ENCODE results near the gene POMT2.
"Not testable (repeated sequence)": the region's sequence is repeated elsewhere in the genome, so short reads cannot be mapped to it uniquely, and the experiment has no call there.

Gene POMT2, protein sequence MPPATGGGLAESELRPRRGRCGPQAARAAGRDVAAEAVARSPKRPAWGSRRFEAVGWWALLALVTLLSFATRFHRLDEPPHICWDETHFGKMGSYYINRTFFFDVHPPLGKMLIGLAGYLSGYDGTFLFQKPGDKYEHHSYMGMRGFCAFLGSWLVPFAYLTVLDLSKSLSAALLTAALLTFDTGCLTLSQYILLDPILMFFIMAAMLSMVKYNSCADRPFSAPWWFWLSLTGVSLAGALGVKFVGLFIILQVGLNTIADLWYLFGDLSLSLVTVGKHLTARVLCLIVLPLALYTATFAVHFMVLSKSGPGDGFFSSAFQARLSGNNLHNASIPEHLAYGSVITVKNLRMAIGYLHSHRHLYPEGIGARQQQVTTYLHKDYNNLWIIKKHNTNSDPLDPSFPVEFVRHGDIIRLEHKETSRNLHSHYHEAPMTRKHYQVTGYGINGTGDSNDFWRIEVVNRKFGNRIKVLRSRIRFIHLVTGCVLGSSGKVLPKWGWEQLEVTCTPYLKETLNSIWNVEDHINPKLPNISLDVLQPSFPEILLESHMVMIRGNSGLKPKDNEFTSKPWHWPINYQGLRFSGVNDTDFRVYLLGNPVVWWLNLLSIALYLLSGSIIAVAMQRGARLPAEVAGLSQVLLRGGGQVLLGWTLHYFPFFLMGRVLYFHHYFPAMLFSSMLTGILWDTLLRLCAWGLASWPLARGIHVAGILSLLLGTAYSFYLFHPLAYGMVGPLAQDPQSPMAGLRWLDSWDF

DNA sequence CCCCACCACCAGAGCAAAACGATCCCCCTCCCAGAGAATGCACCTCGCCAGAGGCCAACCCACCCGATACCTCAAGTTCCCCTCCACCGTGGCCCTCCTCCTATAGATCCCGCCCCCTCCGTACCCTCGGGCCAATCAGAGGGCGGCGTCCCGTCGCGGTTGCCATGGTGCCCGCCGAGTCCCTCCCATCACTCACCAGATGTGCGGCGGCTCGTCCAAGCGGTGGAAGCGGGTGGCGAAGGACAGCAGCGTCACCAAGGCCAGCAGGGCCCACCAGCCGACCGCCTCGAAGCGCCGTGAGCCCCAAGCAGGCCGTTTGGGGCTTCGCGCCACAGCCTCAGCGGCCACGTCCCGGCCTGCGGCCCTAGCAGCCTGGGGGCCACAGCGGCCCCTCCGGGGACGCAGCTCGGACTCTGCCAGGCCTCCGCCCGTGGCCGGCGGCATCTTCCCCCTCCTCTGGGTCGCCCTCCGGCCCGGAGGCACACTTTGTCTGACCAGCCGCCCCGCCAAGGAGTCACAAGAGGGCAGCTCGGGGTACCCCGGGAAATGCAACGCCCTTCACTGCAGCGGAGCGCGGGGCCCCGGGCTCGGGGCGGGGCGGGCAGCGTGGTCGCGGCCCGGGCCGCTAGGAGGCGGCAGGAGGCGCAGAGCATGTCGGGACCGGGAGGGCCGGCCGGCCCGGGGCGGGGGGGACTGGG, at the start of gene POMT2:
Gene POMT2, minus strand, starts transcription at position 646 of the 698 bp plus-strand sequence. Its CDS starts 202 bp downstream, at position 444.
- DNase-seq = peak; percentile 95

DNA sequence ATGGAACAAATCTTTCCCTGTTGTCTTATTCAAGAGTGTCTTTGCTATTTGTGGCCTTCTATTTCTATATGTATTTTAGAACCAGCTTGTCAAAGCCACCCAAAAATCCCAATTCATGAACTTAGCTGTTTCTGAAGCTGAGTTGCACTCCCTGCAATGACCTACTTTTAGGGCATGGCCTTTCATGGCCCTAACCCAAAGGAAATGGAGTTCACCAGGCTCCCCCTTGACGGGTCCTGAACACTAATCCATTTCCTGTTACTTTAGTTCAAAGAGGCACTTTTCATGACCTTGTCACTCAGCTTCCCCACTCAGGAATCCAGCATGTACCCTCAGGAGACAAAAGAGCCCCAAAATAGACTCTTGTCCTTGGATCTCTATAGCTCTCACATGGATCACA, 48.6 kb upstream of the POMT2 start:
- DNase-seq = no peak

DNA sequence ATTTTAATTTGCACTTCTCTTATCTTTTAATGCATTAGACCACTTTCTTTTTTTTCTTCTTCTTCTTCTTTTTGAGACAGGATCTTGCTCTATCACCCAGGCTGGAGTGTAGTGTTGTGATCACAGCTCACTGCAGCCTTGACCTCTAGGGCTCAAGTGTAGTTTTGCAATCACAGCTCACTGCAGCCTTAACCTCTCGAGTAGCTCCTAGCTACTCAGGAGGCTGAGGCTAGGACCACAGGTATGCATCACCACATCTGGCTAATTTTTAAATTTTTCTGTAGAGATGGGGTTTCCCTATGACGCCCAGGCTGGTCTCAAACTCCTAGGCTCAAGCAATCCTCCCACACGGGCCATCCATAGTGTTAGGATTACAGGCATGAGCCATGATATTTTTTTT, 43.5 kb upstream of the POMT2 start:
- DNase-seq = no peak

DNA sequence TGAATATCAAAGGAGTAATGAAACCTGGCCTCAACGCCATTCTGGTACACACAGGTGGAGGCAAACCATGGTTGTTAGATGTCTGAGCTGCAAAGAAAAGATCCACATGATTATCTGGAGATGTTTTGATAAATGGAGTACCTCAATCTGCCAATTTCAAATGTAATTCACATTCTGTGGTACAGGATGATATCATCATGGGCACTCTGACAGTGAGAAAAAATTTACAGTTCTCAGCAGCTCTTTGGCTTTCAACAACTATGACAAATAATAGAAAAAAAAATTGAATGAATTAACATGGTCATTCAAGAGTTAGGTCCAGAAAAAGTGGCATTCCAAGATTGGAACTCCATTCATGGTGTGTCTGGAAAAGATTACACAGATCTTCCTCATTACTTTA, 38.9 kb upstream of the POMT2 start:
- DNase-seq = no peak

DNA sequence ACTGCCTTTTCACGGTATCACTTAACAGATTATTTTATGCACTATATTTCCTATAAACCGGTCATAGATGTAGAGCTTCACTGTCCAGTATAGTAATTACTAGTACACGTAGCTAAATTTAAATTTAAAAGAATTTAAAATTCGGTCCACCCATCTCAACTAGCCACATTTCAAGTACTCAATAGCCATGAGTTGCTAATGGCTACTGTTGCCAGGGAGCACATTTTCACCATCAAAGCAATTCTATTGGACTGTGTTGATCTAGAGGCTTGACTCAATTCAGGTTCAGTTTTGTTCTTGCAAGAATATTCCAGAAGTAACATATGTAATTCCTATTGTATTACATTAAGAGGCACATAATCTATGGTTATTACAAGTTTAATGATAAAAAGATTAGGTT, 36.2 kb upstream of the POMT2 start:
- DNase-seq = no peak

DNA sequence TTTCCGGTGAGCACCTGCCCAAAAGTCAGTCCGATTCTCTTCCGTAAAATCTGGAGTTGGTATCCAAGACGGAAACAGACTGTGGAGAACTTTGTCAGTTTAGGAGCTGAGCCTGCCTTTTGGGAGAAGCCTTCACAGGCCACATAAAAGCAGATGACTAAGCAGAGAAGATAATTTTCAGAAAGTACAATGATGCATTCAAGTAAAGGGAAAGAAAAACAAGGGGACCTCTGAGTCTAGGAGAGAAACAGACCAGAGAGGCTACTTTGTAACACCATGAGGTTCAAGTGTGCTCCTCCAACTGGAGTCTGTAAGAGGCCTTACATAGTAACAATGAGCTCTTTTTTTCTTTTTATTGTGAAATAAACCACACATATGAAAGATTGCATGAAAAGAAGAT, 35.1 kb upstream of the POMT2 start:
- DNase-seq = no peak

DNA sequence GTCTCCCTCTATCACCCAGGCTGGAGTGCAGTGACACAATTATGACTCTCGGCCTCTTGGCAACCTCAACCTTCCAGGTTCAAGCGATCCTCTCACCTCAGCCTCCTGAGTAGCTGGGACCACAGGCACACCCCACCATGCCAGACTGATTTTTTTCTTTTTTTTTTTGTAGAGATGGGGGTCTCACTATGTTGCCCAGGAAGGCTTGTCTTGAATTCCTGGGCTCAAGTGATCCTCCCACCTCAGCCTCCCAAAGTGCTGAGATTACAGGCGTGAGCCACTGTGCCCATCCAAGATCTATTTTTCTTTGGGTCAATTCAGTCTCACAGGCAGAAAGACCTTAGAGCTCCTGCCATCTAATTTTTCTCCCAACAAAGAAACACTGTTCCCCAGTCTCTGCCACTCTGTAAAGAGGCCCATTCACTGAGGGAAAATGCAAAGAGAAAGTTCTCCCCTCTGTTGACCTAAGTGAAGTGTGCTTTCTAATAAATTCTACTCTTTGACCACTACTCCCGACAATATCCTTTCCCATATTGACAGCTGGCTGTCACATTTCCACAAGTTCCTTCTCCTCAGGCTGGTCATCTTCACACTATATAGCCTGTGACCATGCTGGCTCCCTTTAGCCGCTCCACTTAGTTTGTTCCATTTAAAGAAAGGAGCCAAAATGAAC, 32.9 kb upstream of the POMT2 start:
- no peak for DNase-seq

DNA sequence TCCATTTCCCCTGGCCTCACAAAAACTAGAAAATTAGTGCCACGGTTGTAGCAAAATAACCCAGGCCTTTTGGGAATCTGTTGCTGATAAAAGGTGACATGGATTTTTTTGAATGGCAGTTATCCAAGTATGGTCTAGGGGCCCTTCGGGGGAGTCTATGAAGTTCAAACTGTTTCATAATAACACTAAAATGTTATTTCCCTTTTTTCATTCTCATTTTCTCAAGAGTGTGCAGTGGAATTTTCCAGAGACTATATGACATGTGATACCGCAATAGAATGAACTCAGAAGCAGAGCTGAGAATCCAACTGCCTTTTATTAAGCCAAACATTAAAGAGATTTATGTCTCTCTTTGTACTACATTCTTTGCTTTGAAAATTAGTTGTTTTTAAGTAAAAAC, 27.1 kb upstream of the POMT2 start:
- DNase-seq = no peak

DNA sequence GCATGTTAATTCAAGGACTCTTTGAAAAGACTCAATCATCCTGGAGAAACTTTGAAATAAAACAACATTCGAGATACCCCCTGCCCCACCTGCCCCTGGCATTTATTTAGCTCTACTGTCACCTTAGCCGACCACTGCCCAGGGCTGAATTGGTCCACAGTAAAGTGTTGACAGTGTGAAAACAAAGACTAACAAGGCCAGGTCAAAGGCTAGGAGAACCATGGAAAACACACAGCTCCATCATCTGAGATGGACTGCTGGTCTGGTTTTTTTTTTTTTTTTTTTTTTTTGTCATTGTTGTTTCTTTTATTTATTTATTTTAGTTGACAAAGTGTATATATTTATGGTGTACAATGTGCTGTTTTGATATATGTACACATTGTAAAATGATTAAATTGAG, 25.8 kb upstream of the POMT2 start:
- no peak for DNase-seq

DNA sequence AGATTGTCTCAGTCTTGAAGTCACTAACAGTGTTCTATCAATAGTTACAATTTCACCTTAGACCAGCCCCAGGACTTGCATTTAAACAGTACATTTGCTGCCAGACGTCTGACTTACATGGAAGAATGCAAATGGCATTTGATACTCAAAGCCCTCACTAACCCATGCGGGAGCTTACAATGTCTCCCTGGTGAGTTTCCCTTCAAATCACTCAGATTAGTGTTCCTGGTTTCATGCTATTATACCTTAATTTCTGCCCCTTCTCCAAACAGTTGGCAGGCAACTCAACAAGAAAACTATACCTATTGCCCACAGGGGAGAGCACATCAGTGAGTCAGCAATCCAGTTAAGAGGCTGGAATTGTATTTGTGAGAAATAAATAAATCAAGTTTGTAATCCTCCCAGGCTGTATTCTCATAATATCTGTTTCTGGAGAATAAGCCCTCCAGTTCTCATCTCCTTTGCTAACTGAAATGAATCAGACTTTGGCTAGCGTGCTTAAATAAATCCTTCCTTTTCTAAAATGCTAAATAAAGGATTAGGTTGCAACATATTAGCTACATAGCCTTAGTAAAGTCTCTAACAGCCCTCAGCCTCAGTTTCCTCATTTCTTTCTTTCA, 23.8 kb upstream of the POMT2 start:
- no peak for DNase-seq

DNA sequence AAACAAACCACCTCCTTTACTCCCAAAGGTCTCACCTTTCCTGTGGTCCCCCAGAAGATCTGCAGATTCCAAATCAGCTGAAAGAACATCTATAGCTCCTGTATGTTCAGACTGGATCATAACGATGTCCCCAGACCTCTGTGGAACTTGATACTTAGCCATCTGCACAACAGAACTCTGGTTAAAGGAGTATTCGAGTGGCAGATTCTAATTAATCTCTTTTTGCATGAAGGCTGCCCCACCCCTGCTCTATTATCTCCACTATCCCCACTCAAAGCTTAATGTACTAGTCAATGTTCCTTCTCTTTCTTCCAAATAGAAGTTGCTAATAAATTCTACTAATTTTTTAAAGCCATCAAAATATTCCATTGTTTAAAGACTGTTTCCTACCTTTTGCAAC, 23.0 kb upstream of the POMT2 start:
- DNase-seq = no peak

DNA sequence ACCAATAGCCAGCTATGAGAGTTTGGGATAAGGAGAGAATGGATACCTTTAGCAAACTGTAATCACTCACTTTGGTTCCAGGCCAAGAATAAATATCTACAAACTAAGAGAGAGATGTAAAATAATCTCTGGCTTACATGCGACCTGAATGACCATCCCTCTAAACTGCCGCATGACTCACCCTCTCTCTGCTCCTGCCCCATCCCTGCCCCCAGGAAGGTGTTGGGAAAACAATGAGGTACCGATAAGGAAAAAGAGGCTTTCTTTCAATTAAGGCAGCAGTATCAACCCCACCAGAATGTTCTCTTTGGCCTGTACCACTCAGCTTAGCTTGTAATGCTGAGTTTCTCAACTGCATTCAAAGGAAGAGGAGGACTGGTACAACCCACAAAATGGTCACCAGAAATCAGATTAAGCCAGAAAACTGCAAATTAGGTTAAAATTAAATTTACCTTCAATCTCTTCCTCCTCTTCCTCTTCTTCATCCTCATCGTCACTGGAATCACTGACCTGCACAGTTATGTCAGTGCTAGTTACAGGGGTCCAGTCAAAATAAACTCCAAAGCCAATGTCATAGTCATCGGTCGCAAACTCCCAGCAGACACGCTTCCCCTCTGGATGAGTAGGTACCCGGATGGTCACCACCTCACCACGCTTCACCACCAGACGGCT, 22.2 kb upstream of the POMT2 start:
- no peak for DNase-seq

DNA sequence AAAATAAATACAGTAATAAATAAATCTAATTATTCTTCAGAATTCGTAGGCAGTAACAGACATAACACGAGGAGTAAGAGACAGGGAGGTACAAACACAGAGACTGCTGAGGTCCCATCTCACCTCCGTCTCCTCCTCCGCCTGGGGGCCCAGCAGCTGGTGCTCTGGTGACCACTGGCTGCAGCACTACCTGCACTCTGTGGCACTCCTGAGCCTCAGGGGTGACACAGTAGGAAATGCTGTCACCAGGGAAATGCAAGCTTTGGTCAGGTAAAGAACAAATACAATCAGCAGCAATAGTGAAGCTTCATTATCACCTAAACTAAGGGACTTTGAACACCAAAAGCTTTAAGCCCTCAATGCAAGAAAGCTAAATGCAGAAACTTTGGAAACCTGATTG, 19.7 kb upstream of the POMT2 start:
- no peak for DNase-seq

DNA sequence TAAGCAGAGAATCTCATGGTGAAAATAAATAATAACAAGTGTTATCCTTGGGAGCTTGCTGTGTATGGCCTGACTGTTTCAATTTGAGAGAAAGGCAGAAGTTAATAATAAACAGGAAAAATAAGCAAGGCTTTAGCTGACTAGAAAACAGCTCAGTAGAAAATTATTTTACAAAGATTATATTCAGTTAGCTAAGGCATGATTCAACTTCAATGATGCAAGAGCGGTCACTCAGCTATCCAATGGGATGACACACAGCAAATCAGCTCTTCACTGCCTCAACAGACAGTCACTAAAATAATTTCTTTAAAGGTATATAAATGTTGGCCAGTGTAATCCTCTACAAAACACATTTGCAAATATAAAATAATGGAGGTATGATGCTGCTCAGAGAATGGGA, 18.7 kb upstream of the POMT2 start:
- DNase-seq = no peak

DNA sequence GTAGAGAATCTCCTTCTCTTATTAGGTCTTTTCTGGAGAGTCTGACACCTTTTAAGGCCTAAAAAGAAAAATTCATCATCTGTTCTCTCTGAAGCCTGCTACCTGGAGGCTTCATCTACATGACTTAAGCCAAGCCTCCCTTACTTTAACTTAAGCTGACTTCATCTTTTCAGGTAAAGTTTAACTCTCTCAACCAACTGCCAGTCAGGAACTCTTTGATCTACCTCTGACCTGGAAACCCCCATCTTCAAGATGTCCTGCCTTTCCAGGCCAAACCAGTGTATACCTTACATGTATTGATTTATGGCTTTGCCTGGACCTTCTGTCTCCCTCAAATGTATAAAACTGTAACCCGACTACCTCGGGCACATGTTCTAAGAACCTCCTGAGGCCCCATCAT, 17.6 kb upstream of the POMT2 start:
- DNase-seq = no peak

DNA sequence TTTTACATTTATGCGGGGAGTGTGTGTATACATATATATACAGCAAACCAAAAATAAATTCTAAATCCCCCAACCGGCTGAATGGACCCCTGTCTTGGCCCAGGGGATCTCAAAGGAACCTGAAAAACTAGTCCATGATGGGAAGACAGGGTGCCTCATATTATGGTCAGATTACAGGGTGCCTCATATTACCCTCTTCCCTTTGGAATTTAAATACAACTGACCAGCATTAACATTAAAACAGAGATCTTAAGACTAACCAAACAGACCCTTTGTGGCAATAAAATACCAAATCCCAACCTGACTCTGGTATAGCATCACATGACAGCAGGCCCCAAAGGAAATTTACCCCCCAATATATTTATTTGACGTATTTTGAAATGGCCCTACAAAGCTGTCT, 17.2 kb upstream of the POMT2 start:
- DNase-seq = no peak

DNA sequence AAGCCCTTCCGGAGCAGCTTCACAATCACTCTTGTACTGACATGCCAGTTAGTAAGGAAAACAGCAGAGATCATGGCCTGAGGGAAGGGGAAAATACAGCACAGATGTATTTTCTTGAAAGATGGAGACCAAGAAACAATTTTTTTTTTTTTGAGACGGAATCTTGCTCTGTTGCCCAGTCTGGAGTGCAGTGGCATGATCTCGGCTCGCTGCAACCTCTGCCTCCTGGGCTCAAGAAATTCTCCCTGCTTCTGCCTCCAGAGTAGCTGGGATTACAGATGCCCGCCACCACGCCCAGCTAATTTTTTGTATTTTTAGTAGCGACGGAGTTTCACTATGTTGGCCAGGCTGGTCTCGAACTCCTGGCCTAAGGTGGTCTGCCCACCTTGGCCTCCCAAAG, 16.6 kb upstream of the POMT2 start:
- DNase-seq = not testable (repeated sequence)

DNA sequence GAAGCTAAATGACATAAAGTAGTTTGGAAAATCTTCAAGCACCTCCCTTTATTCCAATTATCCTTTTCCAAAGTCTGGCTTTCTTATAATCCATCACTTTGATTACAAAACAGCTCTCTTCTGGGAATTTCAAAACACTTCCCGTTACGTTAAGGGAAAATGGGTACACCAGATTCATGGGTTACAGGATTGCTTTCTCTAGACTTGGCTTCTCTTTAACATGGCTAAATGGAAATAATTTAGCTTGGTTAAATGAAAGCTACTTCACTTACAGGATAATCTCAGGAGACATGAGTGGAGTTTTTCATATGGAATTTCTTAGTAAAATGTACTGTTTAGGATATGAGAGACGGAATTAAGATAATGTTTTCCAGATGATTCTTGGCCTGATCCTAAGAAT, 14.9 kb upstream of the POMT2 start:
- DNase-seq = no peak

DNA sequence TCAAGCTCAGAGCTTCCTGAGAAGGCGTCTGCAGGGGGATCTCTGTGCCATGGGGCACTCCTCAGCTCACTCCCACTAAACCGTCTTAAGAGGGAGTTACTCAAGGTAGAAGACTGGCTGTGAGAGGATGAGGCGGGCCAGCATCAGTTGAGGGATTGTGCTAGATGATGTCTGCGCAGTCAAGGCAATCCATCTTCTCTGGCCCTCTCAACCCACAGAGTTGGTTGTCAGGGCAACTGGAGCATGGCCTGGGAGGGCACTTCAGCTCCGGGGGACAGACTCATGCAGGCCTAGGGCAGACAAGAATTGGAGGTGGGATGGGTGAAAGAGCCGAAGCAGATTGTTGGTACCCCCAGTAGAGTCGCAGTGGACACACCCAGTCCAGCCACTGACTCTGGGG, 9.2 kb upstream of the POMT2 start:
- DNase-seq = no peak

DNA sequence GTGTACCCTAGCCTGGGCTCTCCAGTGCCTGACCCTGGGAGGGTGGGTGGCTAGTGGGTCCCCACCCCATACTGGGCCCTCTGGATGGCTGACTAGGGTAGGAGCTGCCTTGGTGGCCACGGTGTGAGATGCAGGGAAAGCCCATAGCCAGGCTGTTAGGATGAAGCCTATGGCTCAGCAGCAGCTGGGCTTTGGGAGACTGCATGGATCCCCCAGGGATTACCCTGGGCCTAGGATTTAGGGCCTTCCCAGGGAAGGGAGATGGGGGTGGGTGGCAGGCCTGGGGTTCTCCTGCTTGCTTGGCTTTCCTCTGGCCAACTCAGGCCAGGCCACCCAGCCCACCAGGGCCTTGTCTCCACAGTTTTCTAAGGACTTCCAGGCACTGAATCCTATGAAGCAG, 6.4 kb upstream of the POMT2 start:
- no peak for DNase-seq

DNA sequence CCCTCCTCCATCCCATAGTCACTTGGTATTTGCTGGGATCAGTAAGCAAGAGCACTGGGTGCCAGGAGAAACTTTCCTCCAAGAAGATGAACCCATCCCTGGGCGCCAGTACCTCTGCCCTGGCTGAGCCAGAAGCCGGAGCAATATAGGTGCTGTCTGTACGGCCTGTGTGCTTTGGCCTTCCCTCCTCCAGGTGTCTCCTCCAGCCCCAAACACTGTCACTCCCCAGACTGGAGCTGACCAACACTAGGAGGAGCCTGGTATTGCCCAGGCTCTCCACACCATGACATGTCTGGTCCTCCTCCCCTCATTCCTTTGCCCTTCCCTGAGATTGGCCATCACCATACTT, 5.0 kb upstream of the POMT2 start:
- peak; percentile 14 for DNase-seq
